ENCODE measurements around the gene ALCAM.

ALCAM gene

GRCh38 chr3:105465251-105465853 lies 98.6 kb downstream of the ALCAM start:
- TF ChIP-seq, protein P1, sequence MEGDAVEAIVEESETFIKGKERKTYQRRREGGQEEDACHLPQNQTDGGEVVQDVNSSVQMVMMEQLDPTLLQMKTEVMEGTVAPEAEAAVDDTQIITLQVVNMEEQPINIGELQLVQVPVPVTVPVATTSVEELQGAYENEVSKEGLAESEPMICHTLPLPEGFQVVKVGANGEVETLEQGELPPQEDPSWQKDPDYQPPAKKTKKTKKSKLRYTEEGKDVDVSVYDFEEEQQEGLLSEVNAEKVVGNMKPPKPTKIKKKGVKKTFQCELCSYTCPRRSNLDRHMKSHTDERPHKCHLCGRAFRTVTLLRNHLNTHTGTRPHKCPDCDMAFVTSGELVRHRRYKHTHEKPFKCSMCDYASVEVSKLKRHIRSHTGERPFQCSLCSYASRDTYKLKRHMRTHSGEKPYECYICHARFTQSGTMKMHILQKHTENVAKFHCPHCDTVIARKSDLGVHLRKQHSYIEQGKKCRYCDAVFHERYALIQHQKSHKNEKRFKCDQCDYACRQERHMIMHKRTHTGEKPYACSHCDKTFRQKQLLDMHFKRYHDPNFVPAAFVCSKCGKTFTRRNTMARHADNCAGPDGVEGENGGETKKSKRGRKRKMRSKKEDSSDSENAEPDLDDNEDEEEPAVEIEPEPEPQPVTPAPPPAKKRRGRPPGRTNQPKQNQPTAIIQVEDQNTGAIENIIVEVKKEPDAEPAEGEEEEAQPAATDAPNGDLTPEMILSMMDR (IDR thresholded peaks at IDR 0.05; ENCODE audit: low read length) = no peak
- TF ChIP-seq EZH2 (optimal IDR thresholded peaks at IDR 0.05; ENCODE audit: low read depth, low read length) = no peak
- no peak for TF ChIP-seq EZH2phosphoT487 (IDR thresholded peaks at IDR 0.05; ENCODE audit: low read length)
- H2AFZ ChIP-seq (ENCODE audit: low read length) = no peak overlapping the region
- H3F3A ChIP-seq (ENCODE audit: insufficient read depth, low read length) = no peaks in the 10 kb centered on the region
- H3K4me3 ChIP-seq (ENCODE audit: low read length) = no peak overlapping the region
- H3K4me1 ChIP-seq (ENCODE audit: low read length) = no peaks in the 10 kb centered on the region
- H3K36me3 ChIP-seq (replicated peaks; ENCODE audit: insufficient read depth, low read length) = no peaks in the 10 kb centered on the region
- no peaks in the 10 kb centered on the region for H3K79me2 ChIP-seq (ENCODE audit: low read length)
- H3K27ac ChIP-seq (ENCODE audit: low read length) = no peak overlapping the region
- no peak overlapping the region for H3K9ac ChIP-seq (ENCODE audit: low read length)
- no peaks in the 10 kb centered on the region for H4K20me1 ChIP-seq (ENCODE audit: insufficient read depth, low read length)
- H3K27me3 ChIP-seq (replicated peaks; ENCODE audit: insufficient read depth, low read length) = no peaks in the 10 kb centered on the region
- H3K4me2 ChIP-seq (ENCODE audit: low read depth, low read length) = no peak overlapping the region
- no peaks in the 10 kb centered on the region for H3K9me2 ChIP-seq (replicated peaks; ENCODE audit: insufficient read depth, low read length)
- H3K9me3 ChIP-seq (replicated peaks; ENCODE audit: insufficient read depth, low read length) = no peaks in the 10 kb centered on the region
- DNase-seq = no peak

DNA sequence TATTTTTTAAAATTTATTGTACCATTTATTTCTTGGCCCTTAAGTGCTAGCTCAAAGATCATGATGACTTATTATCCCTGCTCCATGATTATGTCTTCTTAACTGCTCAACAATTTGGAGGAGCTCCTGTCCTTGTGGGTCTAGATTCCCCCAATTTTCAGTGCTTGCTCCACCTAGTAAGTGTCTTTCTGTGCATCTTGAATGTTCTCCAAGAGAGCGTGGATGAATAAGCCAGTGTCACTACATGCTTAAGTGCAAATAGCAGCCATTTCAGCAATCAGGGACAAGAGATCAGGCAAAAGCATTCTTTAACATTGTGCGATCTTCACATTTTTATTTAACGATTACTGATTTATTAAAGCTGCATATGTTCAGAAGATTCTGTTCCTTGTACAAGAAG lies 99.4 kb downstream of the ALCAM start:
- no peaks in the 10 kb centered on the region for H3K27me3 ChIP-seq (replicated peaks; ENCODE audit: insufficient read depth, low read length)
- no peaks in the 10 kb centered on the region for H3K9me2 ChIP-seq (replicated peaks; ENCODE audit: insufficient read depth, low read length)
- H3K36me3 ChIP-seq (replicated peaks; ENCODE audit: insufficient read depth, low read length) = no peaks in the 10 kb centered on the region
- no peaks in the 10 kb centered on the region for H3K9me3 ChIP-seq (replicated peaks; ENCODE audit: insufficient read depth, low read length)
- no peak overlapping the region for H2AFZ ChIP-seq (ENCODE audit: low read length)
- H3K4me3 ChIP-seq (ENCODE audit: low read length) = no peak overlapping the region
- H3K9ac ChIP-seq (ENCODE audit: low read length) = no peak overlapping the region
- no peak overlapping the region for H3K27ac ChIP-seq (ENCODE audit: low read length)
- no peaks in the 10 kb centered on the region for H3K79me2 ChIP-seq (ENCODE audit: low read length)
- no peaks in the 10 kb centered on the region for H3K4me1 ChIP-seq (ENCODE audit: low read length)
- TF ChIP-seq EZH2phosphoT487 (IDR thresholded peaks at IDR 0.05; ENCODE audit: low read length) (no peak), EZH2 (optimal IDR thresholded peaks at IDR 0.05; ENCODE audit: low read depth, low read length) (no peak)
- TF ChIP-seq, protein P1 (IDR thresholded peaks at IDR 0.05; ENCODE audit: low read length) = no peak
- no peaks in the 10 kb centered on the region for H4K20me1 ChIP-seq (ENCODE audit: insufficient read depth, low read length)
- no peak for DNase-seq
- no peak overlapping the region for H3K4me2 ChIP-seq (ENCODE audit: low read depth, low read length)
- H3F3A ChIP-seq (ENCODE audit: insufficient read depth, low read length) = no peaks in the 10 kb centered on the region

GRCh38 chr3:105466495-105467404 lies 100.0 kb downstream of the ALCAM start:
- Histone ChIP-seq H3K79me2 (ENCODE audit: low read length) (no peaks in the 10 kb centered on the region), H3K4me1 (ENCODE audit: low read length) (no peaks in the 10 kb centered on the region), H3K4me2 (ENCODE audit: low read depth, low read length) (no peak overlapping the region), H3K4me3 (ENCODE audit: low read length) (no peak overlapping the region), H3K36me3 (replicated peaks; ENCODE audit: insufficient read depth, low read length) (no peaks in the 10 kb centered on the region), H2AFZ (ENCODE audit: low read length) (no peak overlapping the region), H3K27me3 (replicated peaks; ENCODE audit: insufficient read depth, low read length) (no peaks in the 10 kb centered on the region), H3K27ac (ENCODE audit: low read length) (no peak overlapping the region), H3F3A (ENCODE audit: insufficient read depth, low read length) (no peaks in the 10 kb centered on the region), H4K20me1 (ENCODE audit: insufficient read depth, low read length) (no peaks in the 10 kb centered on the region), H3K9me2 (replicated peaks; ENCODE audit: insufficient read depth, low read length) (no peaks in the 10 kb centered on the region), H3K9ac (ENCODE audit: low read length) (no peak overlapping the region), H3K9me3 (replicated peaks; ENCODE audit: insufficient read depth, low read length) (no peaks in the 10 kb centered on the region)
- no peak for TF ChIP-seq EZH2 (optimal IDR thresholded peaks at IDR 0.05; ENCODE audit: low read depth, low read length)
- no peak for TF ChIP-seq EZH2phosphoT487 (IDR thresholded peaks at IDR 0.05; ENCODE audit: low read length)
- TF ChIP-seq, protein P1 (IDR thresholded peaks at IDR 0.05; ENCODE audit: low read length) = no peak
- DNase-seq = no peak
